ENCODE results near the gene GRIPAP1.
"Not testable (repeated sequence)": the region's sequence is repeated elsewhere in the genome, so short reads cannot be mapped to it uniquely, and the experiment has no call there.

GRIPAP1 gene

GRCh38 chrX:48996969-48997368 is 5.1 kb downstream of the GRIPAP1 start:
- no peak for DNase-seq (ENCODE audit: low spot score)

- DNase-seq (ENCODE audit: low spot score): no peak
These were observed 9.7 kb downstream of the GRIPAP1 start for GRCh38 chrX:48992341-48992740.

GRCh38 chrX:48989483-48989882 is 12.6 kb downstream of the GRIPAP1 start:
- DNase-seq (ENCODE audit: low spot score): no peak

- no peak for DNase-seq (ENCODE audit: low spot score)
These were observed 18.2 kb downstream of the GRIPAP1 start for GRCh38 chrX:48983896-48984295.

- no peak for DNase-seq (ENCODE audit: low spot score)
These were observed 19.0 kb downstream of the GRIPAP1 start for GRCh38 chrX:48983081-48983480.

- DNase-seq (ENCODE audit: low spot score): no peak
These were observed 20.9 kb downstream of the GRIPAP1 start for GRCh38 chrX:48981178-48981577.

- DNase-seq (ENCODE audit: low spot score): not testable (repeated sequence)
These were observed 21.7 kb downstream of the GRIPAP1 start for GRCh38 chrX:48980341-48980740.

GRCh38 chrX:48978226-48978625 is 23.8 kb downstream of the GRIPAP1 start:
- no peak for DNase-seq (ENCODE audit: low spot score)

GRCh38 chrX:48976086-48976485 is 26.0 kb downstream of the GRIPAP1 start:
- DNase-seq (ENCODE audit: low spot score): no peak

- DNase-seq (ENCODE audit: low spot score): no peak
These were observed 26.5 kb downstream of the GRIPAP1 start for GRCh38 chrX:48975541-48975940.

- no peak for DNase-seq (ENCODE audit: low spot score)
These were observed 27.0 kb downstream of the GRIPAP1 start for GRCh38 chrX:48975041-48975440.

- DNase-seq (ENCODE audit: low spot score): no peak
These were observed 27.5 kb downstream of the GRIPAP1 start for GRCh38 chrX:48974574-48974973.

- DNase-seq (ENCODE audit: low spot score): no peak
These were observed 28.0 kb downstream of the GRIPAP1 start for GRCh38 chrX:48974033-48974432.

GRCh38 chrX:48972220-48973164 is 29.6 kb downstream of the GRIPAP1 start:
- peak; percentile 66 for DNase-seq (ENCODE audit: low spot score)

GRCh38 chrX:48971249-48972219 is 30.5 kb downstream of the GRIPAP1 start, which contains the start of gene KCND1:
Gene KCND1 (minus strand): TSS chrX:48971844. CDS start chrX:48970271, 1,573 bp downstream.
- DNase-seq (ENCODE audit: low spot score): peak; percentile 55

- DNase-seq (ENCODE audit: low spot score): no peak
These were observed 32.6 kb downstream of the GRIPAP1 start for GRCh38 chrX:48969471-48969870.

- DNase-seq (ENCODE audit: low spot score): no peak
These were observed 33.7 kb downstream of the GRIPAP1 start for GRCh38 chrX:48968377-48968776.

- no peak for DNase-seq (ENCODE audit: low spot score)
These were observed 35.1 kb downstream of the GRIPAP1 start for GRCh38 chrX:48966796-48967579.

GRCh38 chrX:48965959-48966358 is 36.1 kb downstream of the GRIPAP1 start:
- no peak for DNase-seq (ENCODE audit: low spot score)

- DNase-seq (ENCODE audit: low spot score): no peak
These were observed 40.4 kb downstream of the GRIPAP1 start for GRCh38 chrX:48961585-48962091.

- no peak for DNase-seq (ENCODE audit: low spot score)
These were observed 41.8 kb downstream of the GRIPAP1 start for GRCh38 chrX:48960291-48960690.
